Right lobe of liver (tissue), 6 donors: ENCODE measurements around the gene PCDH18. TPM values are rescaled to one million over a fixed set of nuclear protein-coding genes. Genes with fewer than 3 reads are reported as not detected.
"Not testable (repeated sequence)": the region's sequence is repeated elsewhere in the genome, so short reads cannot be mapped to it uniquely, and the experiment has no call there.

Source experiments
- ATAC-seq, 4 donors: fragments of 200-7000 bp; cut with Tn5 transposase; one replicate each; pipeline ENCODE4 v1.9.1; 2020; ENCODE audit warnings: mild to moderate bottlenecking in 4 of 4, moderate library complexity in 4 of 4
- DNase-seq, 3 donors: peaks; one replicate each; pipeline ENCODE4 v3.0.0-alpha.2; 2020
- H3K27ac ChIP-seq, 3 donors: fragments of 200-600 bp; one replicate each; pipeline ENCODE4 v1.8.0; 2022
- H3K27me3 ChIP-seq, 2 donors: fragments of 200-600 bp; one replicate each; pipeline ENCODE4 v1.8.0; 2022
- H3K36me3 ChIP-seq, 4 donors: fragments of 200-600 bp; sonication (generic) in 1 of 4; one replicate each; pipeline versions ENCODE4 v1.5.1 to v1.8.0; 2017 to 2022; ENCODE audit warnings: control low read depth in 1 of 4
- H3K4me1 ChIP-seq, 4 donors: fragments of 200-600 bp; sonication (generic) in 1 of 4; one replicate each; pipeline versions ENCODE4 v1.5.1 to v1.8.0; 2017 to 2022; ENCODE audit warnings: control low read depth in 1 of 4
- H3K4me3 ChIP-seq, 3 donors: fragments of 200-600 bp; one replicate each; pipeline ENCODE4 v1.8.0; 2022
- H3K9me3 ChIP-seq, 4 donors: fragments of 200-600 bp; sonication (generic) in 1 of 4; one replicate each; pipeline versions ENCODE4 v1.5.1 to v1.8.0; 2017 to 2022; ENCODE audit warnings: control low read depth in 1 of 4
- POLR2A ChIP-seq: fragments of 450-650 bp; IDR thresholded peaks from one replicate; pipeline ENCODE4 v1.6.1; 2017; ENCODE audit warnings: antibody characterized with exemption, mild to moderate bottlenecking
- WGBS: methylation state at CpG from one replicate; pipeline ENCODE4 v1.1.6; 2018; ENCODE audit warnings: low coverage, low lambda C conversion rate; ENCODE audit not compliant: insufficient coverage; ENCODE audit errors: missing lambda C conversion rate; 5-methylcytosine and 5-hydroxymethylcytosine counted together
- intact Hi-C, 2 donors: fragments of 100-400 bp; cut with DNase I; formaldehyde crosslinking; loops; one replicate each; pipeline versions ENCODE4 v1.11.2 to v1.14.1; 2022
- total RNA-seq, 6 experiments: library from RNA; depleted of rRNA in 2 of 6; stranded (reverse); fragments of >200 nt in 2 of 6; fragmentation: NEBNext Ultra II Directional in 3 of 6; extraction: Animal tissue kit (Norgen Biotek cat#: 25700) in 3 of 6; gene quantifications; one replicate each; pipeline versions ENCODE4 v1.1.0 to v1.2.4, GENCODE V29; 2016 to 2023
- TF ChIP-seq, protein P1 (sequence below), 4 donors: fragments of 200-600 bp in 3 of 4; fragments of 450-650 bp in 1 of 4; IDR thresholded peaks; one replicate each; pipeline versions ENCODE4 v1.5.1 to v1.8.0; 2016 to 2022; ENCODE audit warnings: antibody characterized with exemption in 4 of 4, mild to moderate bottlenecking in 2 of 4
- donor health status: DM: no; HTN: yes; CAD: no.
- donor health status: DM: no; HTN: no; CAD: no.
- donor health status: DM: no; HTN: no; CAD: no.
- donor health status: DM: no; HTN: yes; CAD: no.
- donor health status: DM: no; HTN: yes; CAD: no.

The PCDH18 gene
- total RNA-seq, 6 experiments from 2014 or later = 1.3 to 2.6 (median 1.7) TPM

DNA sequence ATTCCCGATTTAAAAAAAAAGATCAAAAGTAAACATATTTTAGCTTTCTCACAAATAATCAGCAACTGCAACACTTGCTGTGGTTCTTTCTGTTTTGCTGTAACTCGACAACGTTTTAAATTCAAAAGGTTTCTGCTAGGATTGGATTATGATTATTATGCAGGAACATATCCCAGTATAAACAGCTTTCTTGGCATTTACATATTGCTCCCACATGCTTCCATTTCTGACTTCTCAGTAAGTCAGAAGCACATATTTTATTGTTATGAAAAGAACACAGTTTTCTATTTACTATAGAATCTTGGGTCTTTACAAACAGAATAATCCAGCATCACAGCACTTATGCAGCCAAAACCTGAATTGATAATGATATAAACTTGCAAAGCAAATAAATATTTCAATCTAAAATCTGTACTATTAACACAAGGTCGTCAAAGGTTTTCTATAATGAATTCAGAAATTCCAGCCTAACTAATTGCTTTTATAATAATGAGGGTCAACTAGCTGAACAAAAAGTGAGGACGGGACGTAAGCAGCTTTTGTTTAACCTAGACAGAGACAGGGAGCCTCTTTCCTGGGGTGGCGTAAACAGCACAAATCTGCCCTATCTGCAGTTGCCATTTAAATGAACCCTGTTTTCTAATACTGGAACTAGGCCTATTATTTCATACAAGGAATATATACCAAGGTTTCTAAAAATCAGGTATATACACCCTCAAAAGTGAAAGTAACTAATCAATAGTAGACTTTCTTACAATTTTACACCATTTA is 9.8 kb upstream of the PCDH18 start:
- no peak overlapping the region for H3K27ac ChIP-seq
- WGBS = 35% methylated on average over 7 of the region's 7 CpGs

DNA sequence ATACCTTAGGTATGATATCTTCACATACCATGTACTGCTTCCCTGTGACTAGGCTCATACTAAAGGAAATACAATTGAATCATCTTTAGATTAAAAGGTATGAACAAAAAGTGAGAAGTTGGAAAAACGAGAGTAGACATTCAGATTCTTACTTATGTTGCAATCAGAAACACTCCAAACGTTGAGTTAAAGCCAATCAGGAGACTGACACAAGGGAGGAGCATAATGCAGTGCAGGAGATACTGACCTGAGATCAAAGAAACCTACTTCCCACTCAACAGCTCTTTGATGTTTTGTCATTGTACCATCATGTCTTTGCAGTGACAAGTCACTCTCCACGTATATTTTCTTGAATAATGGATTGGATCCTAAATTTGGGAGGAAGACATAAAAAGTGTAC is 8.9 kb upstream of the PCDH18 start:
- no peak for TF ChIP-seq POLR2A
- TF ChIP-seq, protein P1, sequence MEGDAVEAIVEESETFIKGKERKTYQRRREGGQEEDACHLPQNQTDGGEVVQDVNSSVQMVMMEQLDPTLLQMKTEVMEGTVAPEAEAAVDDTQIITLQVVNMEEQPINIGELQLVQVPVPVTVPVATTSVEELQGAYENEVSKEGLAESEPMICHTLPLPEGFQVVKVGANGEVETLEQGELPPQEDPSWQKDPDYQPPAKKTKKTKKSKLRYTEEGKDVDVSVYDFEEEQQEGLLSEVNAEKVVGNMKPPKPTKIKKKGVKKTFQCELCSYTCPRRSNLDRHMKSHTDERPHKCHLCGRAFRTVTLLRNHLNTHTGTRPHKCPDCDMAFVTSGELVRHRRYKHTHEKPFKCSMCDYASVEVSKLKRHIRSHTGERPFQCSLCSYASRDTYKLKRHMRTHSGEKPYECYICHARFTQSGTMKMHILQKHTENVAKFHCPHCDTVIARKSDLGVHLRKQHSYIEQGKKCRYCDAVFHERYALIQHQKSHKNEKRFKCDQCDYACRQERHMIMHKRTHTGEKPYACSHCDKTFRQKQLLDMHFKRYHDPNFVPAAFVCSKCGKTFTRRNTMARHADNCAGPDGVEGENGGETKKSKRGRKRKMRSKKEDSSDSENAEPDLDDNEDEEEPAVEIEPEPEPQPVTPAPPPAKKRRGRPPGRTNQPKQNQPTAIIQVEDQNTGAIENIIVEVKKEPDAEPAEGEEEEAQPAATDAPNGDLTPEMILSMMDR (IDR thresholded peaks at IDR 0.05) = no peak
- intact Hi-C loops = no loop called here
- Histone ChIP-seq H3K36me3 (no peaks in the 10 kb centered on the region), H3K4me1 (no peaks in the 10 kb centered on the region), H3K27ac (no peak overlapping the region), H3K4me3 (no peak overlapping the region), H3K27me3 (no peaks in the 10 kb centered on the region), H3K9me3 (no peaks in the 10 kb centered on the region)
- WGBS = 17% methylated on average over 3 of the region's 3 CpGs
- DNase-seq (no peak), ATAC-seq (no peak)

More for the DNA sequence above, 9.8 kb upstream of the PCDH18 start:
- Histone ChIP-seq H3K4me3 (no peak overlapping the region), H3K27me3 (no peaks in the 10 kb centered on the region), H3K9me3 (no peaks in the 10 kb centered on the region), H3K36me3 (no peaks in the 10 kb centered on the region), H3K4me1 (no peaks in the 10 kb centered on the region)
- TF ChIP-seq, protein P1 (IDR thresholded peaks at IDR 0.05) = no peak
- no peak for TF ChIP-seq POLR2A
- DNase-seq = no peak
- intact Hi-C loops = no loop called here
- ATAC-seq = no peak

DNA sequence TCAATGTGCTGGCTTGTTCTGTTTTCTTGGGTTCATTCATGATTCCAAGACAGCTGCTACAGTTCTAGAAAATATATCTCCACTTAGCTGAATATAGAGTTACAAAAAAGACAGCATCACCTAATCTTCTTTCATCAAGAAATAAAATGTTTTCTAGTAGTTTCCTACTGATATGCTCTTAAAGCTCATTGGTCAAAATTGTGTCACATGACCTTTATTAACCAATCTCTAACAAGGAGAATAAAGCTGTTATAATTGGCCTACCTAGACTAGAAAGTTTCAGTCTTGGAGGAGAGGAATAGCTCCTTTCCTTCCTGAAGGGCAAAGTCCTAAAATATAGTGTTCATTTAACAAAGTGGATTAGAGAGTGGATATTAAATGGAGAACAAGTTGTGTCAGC is 8.1 kb upstream of the PCDH18 start:
- H3K4me3 ChIP-seq = no peak overlapping the region
- no peaks in the 10 kb centered on the region for H3K36me3 ChIP-seq
- no peaks in the 10 kb centered on the region for H3K27me3 ChIP-seq
- DNase-seq (no peak), ATAC-seq (no peak)
- no peak overlapping the region for H3K27ac ChIP-seq
- intact Hi-C loops = no loop called here
- no peaks in the 10 kb centered on the region for H3K4me1 ChIP-seq
- no peaks in the 10 kb centered on the region for H3K9me3 ChIP-seq
- TF ChIP-seq POLR2A = no peak
- TF ChIP-seq, protein P1 (IDR thresholded peaks at IDR 0.05) = no peak

DNA sequence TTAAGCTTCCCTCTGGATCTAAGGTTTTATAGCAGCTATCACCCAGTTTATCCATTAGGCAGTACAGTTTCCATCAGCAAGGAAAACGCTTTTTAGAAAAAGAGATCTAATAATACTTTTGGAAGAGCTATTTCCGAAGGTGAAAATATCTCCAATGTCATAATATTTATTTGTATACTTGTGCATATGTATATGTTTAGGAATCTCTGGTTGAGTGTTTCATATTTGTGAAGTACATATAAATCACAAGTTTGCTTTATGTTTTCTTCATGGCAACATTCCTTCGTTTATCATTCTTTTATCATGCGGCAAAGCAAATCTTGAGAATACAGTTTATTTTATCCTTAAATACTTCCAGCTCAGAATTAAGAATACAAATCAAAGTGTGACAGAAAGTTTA is 6.2 kb upstream of the PCDH18 start:
- 50% methylated on average over 4 of the region's 4 CpGs for WGBS
- intact Hi-C loops = no loop called here
- no peak for TF ChIP-seq POLR2A
- TF ChIP-seq, protein P1 (IDR thresholded peaks at IDR 0.05) = no peak
- Histone ChIP-seq H3K9me3 (no peaks in the 10 kb centered on the region), H3K4me1 (no peaks in the 10 kb centered on the region), H3K36me3 (no peaks in the 10 kb centered on the region), H3K27ac (no peak overlapping the region), H3K27me3 (no peaks in the 10 kb centered on the region), H3K4me3 (no peak overlapping the region)
- DNase-seq (no peak), ATAC-seq (no peak)

DNA sequence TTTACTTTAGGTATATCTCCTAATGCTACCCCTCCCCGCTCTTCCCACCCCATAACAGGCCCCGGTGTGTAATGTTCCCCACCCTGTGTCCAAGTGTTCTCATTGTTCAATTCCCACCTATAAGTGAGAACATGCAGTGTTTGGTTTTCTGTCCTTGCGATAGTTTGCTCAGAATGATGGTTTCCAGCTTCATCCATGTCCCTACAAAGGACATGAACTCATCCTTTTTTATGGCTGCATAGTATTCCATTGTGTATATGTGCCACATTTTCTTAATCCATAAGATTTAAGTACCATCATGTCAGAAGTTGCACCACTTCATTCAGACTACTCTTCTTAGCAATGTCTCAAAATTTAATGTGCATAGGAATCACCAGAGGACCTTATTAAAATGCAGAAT is 5.5 kb upstream of the PCDH18 start:
- ATAC-seq, H3K27ac ChIP-seq, H3K9me3 ChIP-seq, H3K4me3 ChIP-seq, H3K4me1 ChIP-seq, H3K36me3 ChIP-seq, intact Hi-C loops, DNase-seq, H3K27me3 ChIP-seq: not testable (repeated sequence)
- 76% methylated on average over 2 of the region's 3 CpGs for WGBS
